SIG-M5 (cell line): Measurements from ENCODE around the gene KCTD16.

Source experiments
- DNase-seq: peaks from one replicate; lab custom pipeline; 2025; lab: John Stamatoyannopoulos, UW

KCTD16 gene

DNA sequence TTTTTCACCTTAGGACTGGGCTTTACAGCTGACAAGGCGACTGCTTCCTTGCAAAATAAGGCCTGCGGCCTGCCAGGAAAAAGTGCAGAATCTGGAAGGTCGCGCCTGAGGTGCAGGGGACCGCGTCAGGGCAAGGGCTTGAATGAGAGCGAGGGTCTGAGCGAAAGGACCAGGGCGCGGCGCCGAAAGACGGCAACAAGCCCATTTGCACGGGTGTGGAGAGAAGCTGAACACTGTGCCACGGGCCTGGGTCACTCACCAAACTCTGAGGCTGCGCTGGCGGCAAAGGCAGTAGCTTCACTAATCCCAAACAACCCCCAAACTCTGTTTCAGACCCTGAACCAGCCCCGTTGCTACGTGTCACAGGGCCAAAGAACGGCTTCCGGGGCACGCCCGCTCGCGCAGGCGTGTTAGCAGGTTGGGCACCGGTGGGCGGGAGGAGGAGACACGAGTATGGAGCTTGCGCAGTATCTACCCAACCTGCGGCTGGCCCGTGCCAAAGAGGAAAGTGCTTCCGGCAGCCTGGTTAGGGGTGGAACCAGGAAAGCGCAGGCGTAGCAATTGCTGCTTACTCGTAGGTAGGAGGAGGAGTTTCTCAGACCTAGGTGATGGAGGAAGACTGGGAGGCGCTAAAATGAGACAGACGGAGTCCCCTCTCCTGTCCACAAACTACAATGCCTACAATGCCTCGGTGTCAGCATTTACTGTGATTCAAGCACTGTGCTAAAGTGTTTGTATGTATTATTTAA lies at the start of gene KCTD16, which contains the start of gene YIPF5:
TSS of gene KCTD16 (plus strand) at position 598 of the 749 bp plus-strand sequence.
TSS of gene YIPF5 (minus strand) at position 384 of the 749 bp plus-strand sequence. CDS start 704 bp downstream, outside the sequence.
- DNase-seq, result peak; percentile 93

DNA sequence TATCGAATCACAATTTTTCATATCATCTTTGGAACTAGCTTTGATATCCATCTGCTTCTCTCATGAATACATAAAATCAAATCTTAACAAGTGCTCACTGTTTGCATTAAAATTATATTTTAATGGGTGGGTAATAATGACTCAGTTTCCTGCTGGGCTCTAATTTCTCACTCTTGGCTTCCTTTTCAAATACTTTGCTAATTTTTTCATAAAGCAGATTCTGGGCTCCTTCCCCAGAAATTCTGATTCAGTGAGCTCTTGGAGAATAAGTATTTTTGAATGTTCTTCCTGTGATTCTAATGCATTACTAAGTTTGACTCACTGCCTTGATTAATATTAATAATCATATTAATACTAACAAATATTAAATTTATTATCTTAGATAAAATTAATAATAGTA lies 49.1 kb upstream of the KCTD16 start:
- no peak for DNase-seq

DNA sequence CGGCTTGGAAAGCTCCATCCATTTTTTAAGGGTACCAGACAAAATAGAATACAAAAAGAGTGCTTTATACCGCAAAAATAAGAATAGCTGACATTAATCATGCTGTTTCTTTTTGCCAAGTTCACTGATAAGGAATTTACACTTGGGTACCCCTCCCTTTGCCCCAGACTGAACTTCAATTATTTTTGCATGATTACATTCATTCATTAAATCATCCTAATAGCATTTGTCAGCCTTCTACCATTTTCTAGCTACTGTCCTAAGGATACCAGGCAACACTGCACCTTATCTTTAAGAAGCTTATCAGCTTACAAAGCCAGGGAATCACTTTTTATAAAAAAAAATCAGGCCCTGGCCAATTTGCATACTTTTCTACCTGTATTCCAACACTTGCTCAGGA lies 48.6 kb upstream of the KCTD16 start:
- DNase-seq, result no peak

DNA sequence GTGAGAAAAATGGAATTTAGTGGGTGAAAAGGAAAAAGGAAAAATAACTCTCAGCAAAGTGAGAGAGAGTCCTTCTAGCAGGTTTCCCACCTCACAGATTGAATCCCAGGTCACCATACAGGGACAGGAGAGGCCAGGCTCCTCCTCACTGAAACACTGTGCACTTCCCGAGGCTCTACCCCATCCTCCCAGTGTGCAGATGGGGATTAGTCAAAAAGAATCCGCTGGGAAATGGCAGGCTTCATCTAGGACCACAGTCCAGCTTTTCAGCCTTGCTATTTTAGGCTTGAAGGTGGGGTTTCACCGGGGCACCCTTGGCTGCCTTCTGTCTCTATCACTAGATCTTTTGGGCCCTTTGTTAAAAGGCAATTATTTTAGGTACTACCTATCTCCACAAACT lies 48.0 kb upstream of the KCTD16 start:
- no peak for DNase-seq

DNA sequence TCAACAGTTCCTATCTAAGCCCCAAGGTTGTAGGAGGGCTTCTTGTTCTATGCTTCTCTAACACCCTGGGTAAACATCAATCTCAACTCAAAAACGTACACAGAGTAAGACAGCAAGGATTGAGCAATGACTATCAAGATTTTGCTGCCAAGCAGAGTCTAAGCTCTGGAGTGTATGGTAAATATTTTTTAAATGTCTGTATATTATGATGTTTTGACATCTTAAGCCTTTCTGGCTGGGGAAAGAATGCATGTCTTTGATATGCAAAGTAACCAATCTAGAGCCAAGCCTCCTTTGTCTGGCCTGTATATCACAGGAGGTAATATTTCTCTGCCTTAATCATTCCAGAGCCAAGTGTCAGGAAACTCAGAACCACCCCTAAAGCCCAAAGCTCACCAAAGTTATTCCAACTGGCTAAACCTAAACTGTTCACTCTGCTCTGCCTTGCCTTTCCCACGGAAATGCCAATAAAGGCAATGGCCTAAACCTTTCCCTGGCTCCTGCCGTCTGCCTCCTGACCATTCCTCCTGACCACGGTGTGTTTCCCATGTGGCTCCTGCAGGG lies 45.4 kb upstream of the KCTD16 start:
- no peak for DNase-seq

DNA sequence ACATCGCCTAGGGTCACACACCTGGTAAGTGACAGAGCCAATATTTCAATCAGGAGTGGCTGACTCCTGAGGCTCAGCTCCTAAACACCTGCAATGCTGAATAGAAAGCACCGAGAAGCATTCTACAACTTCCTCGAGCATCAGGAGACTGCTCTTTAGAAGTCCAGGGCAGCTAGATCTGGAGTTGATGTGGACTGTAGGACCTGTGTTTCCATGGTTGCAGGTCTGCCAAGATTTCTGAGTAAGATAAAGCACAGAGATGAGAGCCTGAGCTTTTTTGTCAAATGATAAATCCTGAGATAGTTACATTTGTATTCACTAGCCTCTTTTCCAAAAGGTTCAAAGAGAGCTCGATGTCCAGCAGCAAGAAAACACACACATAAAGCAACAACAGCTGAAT lies 44.0 kb upstream of the KCTD16 start:
- DNase-seq, result no peak

DNA sequence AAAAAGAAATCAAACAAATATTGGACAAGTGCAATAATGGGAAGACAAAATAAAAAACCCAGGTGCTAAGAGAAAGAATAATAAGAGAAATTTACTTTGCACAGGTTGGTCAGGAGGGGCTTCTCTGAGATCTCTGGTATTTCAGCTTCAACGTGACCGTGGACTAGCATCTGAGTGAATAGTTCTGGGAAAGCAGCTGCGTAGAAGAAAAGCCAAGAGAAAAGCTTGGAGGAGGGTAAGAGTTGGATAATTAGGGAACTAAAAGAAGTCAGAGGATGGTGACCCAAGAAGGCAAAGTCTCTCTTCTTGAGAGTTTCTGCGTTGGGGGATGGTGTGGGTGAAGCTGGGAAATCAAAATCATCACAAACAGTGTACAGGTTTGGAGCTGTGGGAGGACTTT lies 41.8 kb upstream of the KCTD16 start:
- no peak for DNase-seq

DNA sequence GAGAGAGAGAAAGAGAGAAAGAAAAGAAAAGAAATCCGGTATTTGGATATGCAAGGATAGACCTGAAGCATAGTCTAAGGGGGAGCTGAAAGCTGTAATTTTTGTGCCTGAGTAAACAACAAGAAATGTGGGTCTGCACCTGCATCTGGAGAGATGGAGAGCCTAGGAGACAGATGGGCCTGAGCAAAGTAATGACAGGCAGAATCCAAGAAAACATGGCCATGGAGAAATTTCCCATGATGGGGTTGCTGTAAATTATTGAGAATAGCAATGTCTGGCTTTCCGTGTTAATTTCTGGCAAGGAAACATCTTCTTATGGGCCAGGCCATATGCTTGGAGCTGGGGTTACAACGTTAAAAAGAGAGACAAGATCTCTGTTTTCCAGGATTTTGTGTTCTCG lies 40.4 kb upstream of the KCTD16 start:
- no peak for DNase-seq

DNA sequence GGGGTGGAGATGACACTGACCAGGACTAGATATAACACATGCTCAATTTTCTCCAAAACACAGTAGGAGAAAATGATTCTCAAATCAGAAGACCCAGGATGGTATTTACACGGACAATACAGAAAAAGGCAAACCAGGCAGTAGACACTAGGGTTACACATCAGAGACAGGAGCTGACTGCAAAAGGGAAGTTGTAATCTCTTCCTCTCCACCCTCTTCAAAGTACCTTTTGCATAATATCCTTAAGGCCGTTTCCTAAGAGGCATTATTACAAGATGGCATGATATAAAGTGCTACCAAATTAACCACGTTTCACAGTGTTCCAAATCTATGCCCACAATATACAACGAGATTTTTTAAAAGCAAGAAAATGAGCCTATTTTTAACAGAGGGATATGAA lies 39.4 kb upstream of the KCTD16 start:
- no peak for DNase-seq

DNA sequence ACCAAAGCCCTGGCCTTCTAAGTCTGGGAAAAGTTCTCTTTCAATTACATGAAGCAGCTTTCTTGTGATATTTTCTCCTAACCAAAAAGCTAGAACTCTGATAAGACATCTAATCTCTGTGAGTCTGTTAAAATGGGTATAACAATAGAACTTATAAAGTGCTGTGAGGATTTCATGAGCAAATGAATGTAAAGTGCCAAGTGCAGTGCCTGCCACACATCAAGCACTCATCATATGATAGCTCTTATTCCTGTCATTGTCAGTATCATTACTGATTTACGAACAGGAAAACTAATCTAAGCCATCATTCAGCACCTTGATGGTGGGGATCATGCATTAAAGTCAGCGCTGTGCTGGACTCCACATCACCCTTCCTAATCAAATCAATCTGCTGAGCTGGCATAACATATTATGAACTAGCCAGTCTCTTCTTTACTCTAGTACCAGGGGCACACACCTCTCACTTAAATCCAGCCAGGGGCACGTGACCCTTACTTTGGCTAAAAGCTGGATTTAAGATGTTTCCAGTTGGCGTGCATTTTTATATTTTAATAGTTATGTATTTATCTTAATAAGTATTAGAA lies 37.5 kb upstream of the KCTD16 start:
- DNase-seq, result no peak

DNA sequence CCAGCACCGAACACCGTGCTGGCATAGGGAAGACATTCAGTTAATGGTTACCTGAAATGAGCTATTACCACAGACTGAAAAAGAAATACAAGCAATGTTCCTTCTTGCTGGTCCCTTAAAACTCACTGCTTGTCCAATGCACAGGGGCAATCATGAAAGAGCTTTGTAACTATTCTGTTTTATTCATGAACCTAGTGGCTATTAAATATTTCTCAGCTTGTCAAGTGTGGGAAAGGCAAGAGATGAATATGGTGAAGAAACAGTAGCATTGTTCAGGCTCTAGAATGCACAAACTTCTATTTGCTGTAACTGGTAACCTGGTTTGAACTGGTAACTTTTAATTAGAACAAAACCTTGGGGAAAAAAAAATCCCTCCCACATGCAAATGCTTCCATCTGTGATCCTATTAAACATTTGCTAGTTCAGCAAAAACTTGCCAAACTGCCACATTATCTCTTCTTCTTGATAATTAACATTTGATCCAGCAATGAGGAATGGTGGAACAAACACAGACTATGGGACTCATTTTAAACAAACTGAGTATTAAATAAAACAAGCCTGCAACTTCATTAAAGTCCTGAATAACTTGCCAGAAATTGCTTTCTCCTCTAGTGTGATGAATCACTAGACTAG lies 36.4 kb upstream of the KCTD16 start:
- no peak for DNase-seq

DNA sequence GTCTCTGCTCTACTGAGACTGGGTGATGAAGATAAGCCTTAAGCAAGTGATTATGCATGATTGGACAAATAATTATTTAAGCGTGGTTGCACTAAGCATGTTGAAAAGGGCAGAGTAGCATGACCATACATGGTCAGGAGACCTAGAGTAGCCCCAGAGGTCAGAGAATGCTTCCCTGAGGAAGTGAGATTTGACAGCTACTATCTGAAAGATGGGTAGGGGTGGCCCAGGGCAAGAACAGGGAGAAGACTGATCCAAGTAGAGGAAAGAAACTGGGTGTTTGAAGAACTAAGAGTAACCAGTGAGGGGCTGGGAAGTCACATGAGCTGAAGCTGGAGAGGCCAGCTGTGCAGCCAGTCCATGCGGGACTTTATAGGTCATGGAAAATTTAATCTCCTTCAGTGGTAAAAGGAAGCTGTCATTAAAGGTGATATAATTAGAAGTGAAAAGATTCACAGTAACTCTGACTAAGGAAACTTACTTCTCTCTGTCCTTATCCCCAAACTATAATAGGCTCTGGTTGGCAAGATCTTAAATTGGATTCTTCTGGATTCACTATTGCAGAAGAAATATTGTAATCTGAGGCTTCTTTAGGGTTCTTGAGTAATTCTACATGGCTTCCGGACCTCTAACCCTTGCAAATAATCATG lies 35.4 kb upstream of the KCTD16 start:
- no peak for DNase-seq

DNA sequence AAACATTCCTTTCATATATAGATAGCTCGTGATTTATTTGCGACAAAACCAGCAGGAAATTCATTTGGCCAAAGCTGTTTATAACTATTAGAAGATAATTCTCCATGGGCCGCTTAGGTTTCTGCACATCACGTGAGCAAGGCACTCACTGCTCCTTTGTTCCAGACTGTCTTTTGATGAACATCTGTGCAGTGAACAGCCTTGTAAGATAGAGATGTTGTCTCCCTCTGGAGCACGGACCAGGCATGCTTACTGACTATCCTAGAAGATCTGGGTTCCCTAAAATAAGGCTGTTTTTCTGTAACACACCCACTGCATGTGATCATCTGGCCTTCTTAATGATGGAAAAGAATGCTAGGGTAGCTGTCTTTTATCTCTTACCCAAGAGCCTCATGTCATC lies 31.1 kb upstream of the KCTD16 start:
- no peak for DNase-seq

DNA sequence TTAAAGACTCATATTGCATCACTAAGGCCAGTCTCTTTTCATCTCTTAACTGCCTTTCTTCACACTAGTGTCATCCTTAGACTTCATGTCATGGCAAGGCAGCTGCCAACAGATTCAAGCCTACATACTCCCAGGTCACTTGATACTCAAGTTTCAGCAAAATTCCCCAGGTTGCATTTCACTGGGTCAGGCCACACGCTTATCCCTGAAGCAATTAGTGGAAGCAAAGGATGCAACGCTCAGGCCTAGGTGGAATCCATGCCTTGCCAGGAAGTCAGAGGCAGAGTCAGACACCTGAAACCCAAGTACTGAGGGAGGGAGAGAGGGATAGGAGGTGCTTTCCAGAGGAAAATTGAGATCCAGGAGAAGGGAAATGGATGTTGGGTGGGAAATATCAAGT lies 29.1 kb upstream of the KCTD16 start:
- DNase-seq, result no peak

DNA sequence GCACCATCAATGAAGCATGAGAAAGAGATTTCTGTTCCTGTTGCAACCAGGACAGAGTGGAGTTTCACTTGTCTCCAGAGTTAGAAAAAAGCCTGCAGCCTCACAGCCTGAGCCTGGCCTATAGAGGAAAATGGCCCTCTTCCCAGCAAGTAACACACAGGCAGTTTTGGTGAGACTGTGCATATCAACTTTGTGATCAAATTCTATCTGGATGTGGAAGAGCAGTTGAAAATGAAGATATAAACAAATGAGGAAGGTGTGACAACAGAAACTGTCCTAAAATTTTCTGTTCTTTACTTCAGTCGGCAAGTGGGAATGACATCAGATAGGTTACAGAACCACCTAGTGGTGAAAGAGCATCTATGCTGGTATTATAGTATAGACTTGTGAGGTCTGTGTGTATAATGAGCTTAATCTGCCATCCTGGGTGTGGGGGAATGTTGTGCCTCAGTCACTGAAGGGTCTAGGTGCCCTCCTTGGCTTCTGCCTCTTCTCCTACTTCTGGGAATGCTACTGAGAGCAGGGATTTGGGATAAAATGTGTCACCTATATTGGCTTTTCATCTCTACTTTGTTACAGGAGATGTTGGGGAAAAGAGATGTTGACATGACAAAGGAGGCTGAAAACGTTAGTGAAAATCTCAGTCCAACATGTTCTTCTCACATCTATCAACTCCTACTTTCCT lies 28.4 kb upstream of the KCTD16 start:
- DNase-seq, result peak; percentile 46

DNA sequence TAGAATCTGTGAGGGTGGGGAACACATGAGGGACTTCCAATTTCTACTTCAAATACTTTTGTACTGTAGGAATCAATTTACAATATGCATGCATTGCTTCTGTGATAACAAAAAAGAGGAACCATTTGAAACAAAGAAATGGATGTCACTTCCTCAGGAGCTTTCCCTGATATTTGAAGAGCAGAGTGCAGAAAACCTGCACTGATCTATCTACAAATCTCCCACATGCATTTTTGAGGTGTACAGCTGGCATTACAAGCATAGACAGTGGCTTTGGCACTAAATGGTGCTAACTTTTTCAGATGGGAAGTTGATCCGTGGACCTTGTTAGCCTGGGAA lies 27.9 kb upstream of the KCTD16 start:
- DNase-seq, result no peak

DNA sequence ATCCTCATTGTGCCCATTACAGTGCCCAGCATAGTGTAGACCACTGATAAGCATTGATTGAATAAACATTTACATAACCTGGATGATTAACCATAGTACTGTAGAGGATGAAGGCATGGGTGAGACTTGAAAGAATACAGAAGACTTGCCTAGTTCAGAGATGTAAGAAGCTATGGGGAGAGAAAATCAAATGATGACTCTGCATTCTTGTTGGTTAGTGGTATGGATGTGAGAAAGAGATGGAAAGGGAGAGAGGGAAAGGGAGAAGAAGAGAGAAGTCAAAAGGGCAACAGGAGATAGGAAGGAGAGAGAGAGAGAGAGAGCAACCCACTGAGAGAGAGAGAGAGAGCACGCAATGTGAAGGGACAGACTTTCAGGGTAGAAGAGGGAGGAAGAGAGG lies 27.0 kb upstream of the KCTD16 start:
- DNase-seq, result no peak

DNA sequence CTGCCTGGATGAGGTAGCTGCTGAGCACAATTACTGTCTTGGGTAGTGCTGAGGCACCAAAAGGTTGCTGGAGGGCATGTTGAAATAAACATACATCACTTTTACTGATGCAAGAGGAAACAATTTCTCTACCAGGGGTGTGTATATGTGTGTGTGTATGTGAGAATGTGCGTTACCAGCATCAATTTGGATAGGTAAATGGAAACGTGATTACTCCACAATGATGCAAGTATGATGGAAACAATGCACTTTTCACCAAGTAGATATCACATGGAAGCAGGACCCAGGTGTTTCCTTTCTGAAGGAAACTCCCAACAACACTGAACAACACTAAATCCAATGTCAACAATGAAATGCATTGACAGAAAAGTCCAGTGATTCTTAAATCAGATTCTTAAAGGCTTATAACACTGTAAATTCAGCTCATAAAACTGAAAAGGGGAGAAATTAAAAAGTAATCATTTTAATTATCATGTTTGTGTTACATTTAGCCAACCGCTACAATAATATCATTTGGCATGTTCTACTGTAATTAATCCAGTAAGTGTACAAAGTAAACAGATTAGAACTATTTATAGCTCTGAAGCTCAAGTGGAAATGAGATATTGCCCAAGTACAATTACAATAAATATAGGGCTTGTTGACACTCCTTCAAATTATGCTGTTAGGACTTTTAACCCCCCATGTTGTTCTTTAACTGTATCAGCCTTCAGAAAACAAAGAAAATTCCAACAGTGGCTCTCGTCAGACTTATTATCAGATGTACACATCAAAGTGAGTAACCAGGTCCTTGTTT lies 25.5 kb upstream of the KCTD16 start:
- DNase-seq, result no peak

DNA sequence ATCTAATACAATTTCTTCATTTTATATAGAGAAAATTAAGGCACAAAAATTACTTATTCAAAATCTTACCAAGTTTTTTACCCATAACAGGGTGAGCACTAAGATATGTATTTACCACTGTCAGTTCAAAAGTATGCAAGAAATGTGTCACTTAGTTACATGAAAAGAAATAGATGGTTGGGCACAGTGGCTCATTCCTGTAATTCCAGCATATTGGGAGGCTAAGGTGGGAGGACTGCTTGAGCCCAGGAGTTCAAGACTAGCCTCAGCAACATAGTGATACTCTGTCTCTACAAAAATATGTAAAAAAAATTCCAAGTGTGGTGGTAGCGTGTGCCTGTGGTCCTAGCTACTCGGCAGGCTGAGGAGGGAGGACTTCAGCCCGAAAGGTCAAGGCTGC lies 19.6 kb upstream of the KCTD16 start:
- no peak for DNase-seq

DNA sequence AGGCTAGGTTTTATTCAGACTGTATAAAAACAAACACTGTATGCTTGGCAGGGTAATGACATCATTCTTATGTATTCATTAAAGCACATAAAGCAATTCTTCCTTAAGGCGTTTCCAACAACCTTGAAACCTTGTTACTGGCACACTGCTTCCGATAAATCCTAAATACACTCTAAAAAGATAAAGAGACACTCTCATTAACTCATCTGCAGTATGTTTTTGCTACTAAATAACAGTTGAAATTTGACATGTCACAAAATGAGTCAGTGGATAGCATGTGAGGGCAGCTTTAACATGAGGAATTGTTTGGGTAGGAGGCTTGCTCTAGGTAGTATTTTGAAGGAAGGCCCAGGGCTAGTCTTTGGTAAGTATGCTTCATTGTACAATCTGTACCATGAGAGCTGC lies 13.9 kb upstream of the KCTD16 start:
- no peak for DNase-seq

DNA sequence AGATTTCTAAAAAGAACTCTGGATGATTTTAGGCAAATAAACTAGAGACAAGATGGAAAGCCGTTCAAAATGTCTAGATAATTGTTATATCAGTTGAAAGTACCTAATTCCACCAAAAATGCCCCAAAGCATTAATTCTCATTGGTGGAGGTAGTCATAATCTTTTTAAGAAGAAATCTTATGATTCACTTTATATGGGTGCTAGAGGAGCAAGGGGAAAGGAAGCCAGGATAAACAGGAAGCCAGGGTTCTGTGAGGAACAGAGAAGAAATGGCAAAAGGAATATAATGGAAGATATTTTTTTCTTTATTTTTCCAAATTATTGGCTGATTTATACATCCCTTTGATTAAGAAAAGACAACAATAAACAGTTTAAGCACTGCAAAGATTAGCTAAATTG lies 8.0 kb upstream of the KCTD16 start:
- no peak for DNase-seq
